H9 (cell line): ENCODE data around the gene ATF6. TPM values are rescaled to one million over a fixed set of nuclear protein-coding genes. Genes with fewer than 3 reads are reported as not detected.

ENCODE experiments used
- DNase-seq: peaks from one replicate; pipeline ENCODE4 v3.0.0-alpha.2; 2017
- H2AFZ ChIP-seq: one replicate; pipeline ENCODE4 v1.6.1; 2013; ENCODE audit warnings: mild to moderate bottlenecking, low read length, control low read depth, moderate library complexity
- H2AK5ac ChIP-seq: 2 replicates; pipeline ENCODE4 v1.6.1; 2013; ENCODE audit warnings: low read length, control low read depth, mixed read lengths; ENCODE audit not compliant: insufficient read length
- H2BK120ac ChIP-seq: one replicate; pipeline ENCODE4 v1.6.1; 2013; ENCODE audit warnings: low read depth, mild to moderate bottlenecking, low read length, control low read depth, inconsistent platforms; ENCODE audit not compliant: poor library complexity, severe bottlenecking
- H2BK12ac ChIP-seq: 2 replicates; pipeline ENCODE4 v1.6.1; 2013; ENCODE audit warnings: low read length, control low read depth, mixed read lengths, low read depth; ENCODE audit not compliant: insufficient read length
- H2BK15ac ChIP-seq: 2 replicates; pipeline ENCODE4 v1.6.1; 2013; ENCODE audit warnings: low read depth, low read length, control low read depth
- H2BK20ac ChIP-seq: one replicate; pipeline ENCODE4 v1.6.1; 2013; ENCODE audit warnings: low read depth, mild to moderate bottlenecking, low read length, control low read depth, inconsistent platforms; ENCODE audit not compliant: poor library complexity, severe bottlenecking
- H2BK5ac ChIP-seq: 2 replicates; pipeline ENCODE4 v1.6.1; 2013; ENCODE audit warnings: low read length, control low read depth, mixed read lengths; ENCODE audit not compliant: insufficient read length
- H3K14ac ChIP-seq: 2 replicates; pipeline ENCODE4 v1.6.1; 2013; ENCODE audit warnings: low read length, control low read depth; ENCODE audit not compliant: insufficient read depth
- H3K18ac ChIP-seq: 2 replicates; pipeline ENCODE4 v1.6.1; 2013; ENCODE audit warnings: low read depth, mild to moderate bottlenecking, mixed read lengths, low read length, control low read depth; ENCODE audit not compliant: insufficient read length
- H3K23ac ChIP-seq: 2 replicates; pipeline ENCODE4 v1.6.1; 2013; ENCODE audit warnings: low read length, control low read depth, mixed read lengths, low read depth; ENCODE audit not compliant: insufficient read length
- H3K23me2 ChIP-seq: 2 replicates; pipeline ENCODE4 v1.6.1; 2013; ENCODE audit warnings: low read depth, mild to moderate bottlenecking, mixed read lengths, low read length, control low read depth; ENCODE audit not compliant: insufficient read length, poor library complexity, severe bottlenecking
- H3K27ac ChIP-seq: 2 replicates; pipeline ENCODE4 v1.5.1; 2013; ENCODE audit warnings: low read length, control low read depth, mixed read lengths, low read depth; ENCODE audit not compliant: insufficient read length
- H3K27me3 ChIP-seq: 2 replicates; pipeline ENCODE4 v1.6.1; 2013; ENCODE audit warnings: low read length, control low read depth, inconsistent platforms; ENCODE audit not compliant: insufficient read depth
- H3K4ac ChIP-seq: 2 replicates; pipeline ENCODE4 v1.6.1; 2013; ENCODE audit warnings: low read depth, mild to moderate bottlenecking, control low read depth, inconsistent platforms, low read length, moderate library complexity
- H3K4me1 ChIP-seq: 2 replicates; pipeline ENCODE4 v1.6.1; 2013; ENCODE audit warnings: low read length, control low read depth, inconsistent platforms; ENCODE audit not compliant: insufficient read depth
- H3K4me2 ChIP-seq: 2 replicates; pipeline ENCODE4 v1.6.1; 2013; ENCODE audit warnings: low read length, control low read depth, mixed read lengths; ENCODE audit not compliant: insufficient read length, insufficient read depth
- H3K56ac ChIP-seq: 2 replicates; pipeline ENCODE4 v1.6.1; 2013; ENCODE audit warnings: low read depth, mild to moderate bottlenecking, mixed read lengths, low read length, control low read depth; ENCODE audit not compliant: insufficient read length
- H3K79me1 ChIP-seq: 2 replicates; pipeline ENCODE4 v1.6.1; 2013; ENCODE audit warnings: low read depth, mild to moderate bottlenecking, moderate library complexity, low read length, control low read depth, inconsistent platforms; ENCODE audit not compliant: insufficient read depth, poor library complexity, severe bottlenecking
- H3K79me2 ChIP-seq: 2 replicates; pipeline ENCODE4 v1.6.1; 2013; ENCODE audit warnings: low read length, control low read depth, inconsistent platforms; ENCODE audit not compliant: insufficient read depth
- H3K9ac ChIP-seq: 2 replicates; pipeline ENCODE4 v1.6.1; 2013; ENCODE audit warnings: low read length, control low read depth, mixed read lengths; ENCODE audit not compliant: insufficient read length; ENCODE audit errors: extremely low read depth
- H3K9me3 ChIP-seq: one replicate; pipeline ENCODE4 v1.6.1; 2013; ENCODE audit warnings: low read depth, low read length, inconsistent platforms; ENCODE audit not compliant: control insufficient read depth
- H3T11ph ChIP-seq: one replicate; pipeline ENCODE4 v1.6.1; 2013; ENCODE audit warnings: mild to moderate bottlenecking, low read length, control low read depth, inconsistent platforms
- H4K20me1 ChIP-seq: one replicate; pipeline ENCODE4 v1.6.1; 2013; ENCODE audit not compliant: control insufficient read depth, insufficient read length, insufficient read depth
- H4K5ac ChIP-seq: 2 replicates; pipeline ENCODE4 v1.6.1; 2013; ENCODE audit warnings: low read depth, mild to moderate bottlenecking, mixed read lengths, low read length, control low read depth; ENCODE audit not compliant: insufficient read length
- H4K8ac ChIP-seq: replicated peaks from 2 replicates; pipeline ENCODE4 v1.6.1; 2013; ENCODE audit warnings: low read length, control low read depth, mixed read lengths, low read depth; ENCODE audit not compliant: insufficient read length
- H4K91ac ChIP-seq: 2 replicates; pipeline ENCODE4 v1.6.1; 2013; ENCODE audit warnings: low read depth, mild to moderate bottlenecking, moderate library complexity, mixed read lengths, low read length, control low read depth; ENCODE audit not compliant: insufficient read length
- H3K27ac Mint-ChIP-seq, 3 experiments: 2 replicates in 2 of 3; 3 replicates in 1 of 3; pipeline ENCODE4 v1.8.0; 2020 to 2021; ENCODE audit warnings: mixed read lengths in 3 of 3, mild to moderate bottlenecking in 1 of 3, moderate library complexity in 1 of 3
- H3K27me3 Mint-ChIP-seq: 2 replicates; pipeline ENCODE4 v1.8.0; 2021; ENCODE audit warnings: low read depth, mild to moderate bottlenecking, moderate library complexity, mixed read lengths
- H3K36me3 Mint-ChIP-seq, 3 experiments: 2 replicates in 2 of 3; 3 replicates in 1 of 3; pipeline ENCODE4 v1.8.0; 2020 to 2021; ENCODE audit warnings: low read depth in 3 of 3, mixed read lengths in 3 of 3; ENCODE audit not compliant: insufficient read depth in 1 of 3
- H3K4me1 Mint-ChIP-seq, 2 experiments: 2 replicates each; pipeline ENCODE4 v1.8.0; 2020; ENCODE audit warnings: mixed read lengths in 2 of 2
- H3K4me3 Mint-ChIP-seq, 2 experiments: 2 replicates in 1 of 2; 3 replicates in 1 of 2; pipeline ENCODE4 v1.8.0; 2020 to 2021; ENCODE audit warnings: mild to moderate bottlenecking in 2 of 2, mixed read lengths in 2 of 2, moderate library complexity in 1 of 2
- H3K9me3 Mint-ChIP-seq, 2 experiments: 2 replicates in 1 of 2; 3 replicates in 1 of 2; pipeline ENCODE4 v1.8.0; 2020; ENCODE audit warnings: mild to moderate bottlenecking in 2 of 2, mixed read lengths in 2 of 2, moderate library complexity in 1 of 2
- CTCF ChIP-seq: fragments of 200-600 bp; sonication (generic); conservative IDR thresholded peaks from 3 replicates; pipeline ENCODE4 v1.8.0; 2021; ENCODE audit warnings: antibody characterized with exemption, mild to moderate bottlenecking
- WGBS: extraction: QIAGEN DNeasy Blood & Tissue Kit; methylation state at CpG from one replicate; pipeline ENCODE4 v1.1.7; 2013; ENCODE audit warnings: missing lambda C conversion rate, low lambda C conversion rate, mixed read lengths; ENCODE audit not compliant: insufficient read length; ENCODE audit errors: extremely low coverage; 5-methylcytosine and 5-hydroxymethylcytosine counted together
- total RNA-seq: library from RNA; stranded (reverse); gene quantifications from 2 replicates; pipeline ENCODE4 v1.2.1, GENCODE V29; 2021

ATF6 gene
- total RNA-seq, 1 experiment from 2014 or later = 11.2 TPM

- Histone ChIP-seq H3K23me2 (no peaks in the 10 kb centered on the region), H3K79me2 (no peaks in the 10 kb centered on the region), H4K20me1 (no peaks in the 10 kb centered on the region), H2AK5ac (no peak overlapping the region), H3K14ac (no peak overlapping the region), H3K4me1 (no peaks in the 10 kb centered on the region), H2BK15ac (no peak overlapping the region), H3K4ac (no peak overlapping the region), H3K9ac (no peak overlapping the region), H4K91ac (no peak overlapping the region), H3K79me1 (no peaks in the 10 kb centered on the region), H4K5ac (no peak overlapping the region), H4K8ac (no peak overlapping the region), H2BK120ac (no peak overlapping the region), H2BK12ac (no peak overlapping the region), H3K27me3 (no peaks in the 10 kb centered on the region), H3K23ac (no peak overlapping the region), H2AFZ (no peak overlapping the region), H2BK20ac (no peak overlapping the region), H3K18ac (no peak overlapping the region), H2BK5ac (no peak overlapping the region), H3K27ac (no peak overlapping the region), H3T11ph (no peak overlapping the region), H3K56ac (no peak overlapping the region), H3K4me2 (no peak overlapping the region), H3K9me3 (no peaks in the 10 kb centered on the region)
- Mint-ChIP-seq H3K27me3 (no peaks in the 10 kb centered on the region), H3K9me3 (no peaks in the 10 kb centered on the region), H3K4me3 (no peak overlapping the region), H3K36me3 (peaks cover 0 to 5% (median 4%) of the 10 kb centered on the region in 3 experiments; a peak in 3 of 7 replicates), H3K27ac (no peak overlapping the region; a peak in 1 of 7 replicates), H3K4me1 (no peaks in the 10 kb centered on the region)
- no CpG with 5 or more reads among the region's 2 CpGs for WGBS
- TF ChIP-seq CTCF = no peak
- DNase-seq = no peak
Measured at GRCh38 chr1:161839591-161839990, 73.5 kb downstream of the ATF6 start.
